Spleen (tissue), 11 donors: ENCODE measurements around the gene C2orf69. TPM values are rescaled to one million over a fixed set of nuclear protein-coding genes. Genes with fewer than 3 reads are reported as not detected.

Experiments used
- DNase-seq: peaks from one replicate; pipeline ENCODE4 v3.0.0-alpha.2; 2020
- H3K27ac ChIP-seq, 8 donors: fragments of 200-600 bp; sonication (generic) in 7 of 8; 1 replicate in 4 of 8; 2 replicates in 4 of 8; pipeline versions ENCODE4 v1.5.0 to v1.8.0; 2016 to 2021; ENCODE audit warnings: inconsistent platforms in 4 of 8, mild to moderate bottlenecking in 4 of 8, moderate library complexity in 1 of 8
- H3K27me3 ChIP-seq, 7 donors: fragments of 200-600 bp; sonication (generic) in 6 of 7; replicated peaks in 1 of 7; 1 replicate in 4 of 7; 2 replicates in 3 of 7; pipeline versions ENCODE4 v1.5.0 to v1.8.0; 2016 to 2021; ENCODE audit warnings: inconsistent platforms in 3 of 7, mild to moderate bottlenecking in 1 of 7
- H3K36me3 ChIP-seq, 6 donors: fragments of 200-600 bp; sonication (generic) in 5 of 6; 1 replicate in 4 of 6; 2 replicates in 2 of 6; pipeline versions ENCODE4 v1.5.0 to v1.8.0; 2016 to 2021; ENCODE audit warnings: inconsistent platforms in 2 of 6
- H3K4me1 ChIP-seq, 6 donors: fragments of 200-600 bp; sonication (generic) in 5 of 6; 1 replicate in 3 of 6; 2 replicates in 3 of 6; pipeline versions ENCODE4 v1.5.0 to v1.8.0; 2016 to 2021; ENCODE audit warnings: inconsistent platforms in 3 of 6
- H3K4me3 ChIP-seq, 8 donors: fragments of 200-600 bp; sonication (generic) in 7 of 8; 1 replicate in 4 of 8; 2 replicates in 4 of 8; pipeline versions ENCODE4 v1.5.0 to v1.8.0; 2016 to 2021; ENCODE audit warnings: inconsistent platforms in 4 of 8, mild to moderate bottlenecking in 4 of 8, moderate library complexity in 2 of 8
- H3K9me3 ChIP-seq, 8 donors: fragments of 200-600 bp; sonication (generic) in 7 of 8; 1 replicate in 4 of 8; 2 replicates in 4 of 8; pipeline versions ENCODE4 v1.5.0 to v1.8.0; 2016 to 2021; ENCODE audit warnings: inconsistent platforms in 4 of 8
- POLR2A ChIP-seq, 3 donors: fragments of 450-650 bp; IDR thresholded peaks; one replicate each; pipeline ENCODE4 v1.5.1; 2017; ENCODE audit warnings: antibody characterized with exemption in 3 of 3, mild to moderate bottlenecking in 1 of 3
- POLR2AphosphoS5 ChIP-seq, 3 donors: sonication (generic); formaldehyde crosslinking; IDR thresholded peaks; one replicate each; pipeline ENCODE4 v1.5.1; 2017; ENCODE audit warnings: antibody characterized with exemption in 3 of 3
- WGBS, 5 donors: extraction: QIAGEN DNeasy Blood & Tissue Kit in 3 of 5; methylation state at CpG; one replicate each; pipeline versions ENCODE4 v1.1.5 to v1.1.7; 2013 to 2018; 5-methylcytosine and 5-hydroxymethylcytosine counted together
- intact Hi-C: fragments of 100-400 bp; cut with DNase I; formaldehyde crosslinking; loops from one replicate; pipeline ENCODE4 v1.15.0; 2023; ENCODE audit warnings: low total_unique reads
- polyA plus RNA-seq, 3 donors: library from polyadenylated mRNA; stranded (reverse); fragments of 200-250 nt; gene quantifications; one replicate each; pipeline ENCODE4 v1.2.1, GENCODE V29; 2013
- total RNA-seq, 7 donors: library from RNA; depleted of rRNA in 3 of 7; stranded (reverse); fragments of >200 nt in 3 of 7; fragmentation: NEBNext Ultra II Directional in 4 of 7; extraction: Animal tissue kit (Norgen Biotek cat#: 25700) in 4 of 7; gene quantifications; one replicate each; pipeline versions ENCODE4 v1.1.0 to v1.2.1, GENCODE V29; 2016 to 2021
- TF ChIP-seq, protein P1 (sequence below), 11 experiments: fragments of 200-600 bp in 7 of 11; fragments of 450-650 bp in 4 of 11; sonication (generic) in 4 of 11; IDR thresholded peaks in 8 of 11; conservative IDR thresholded peaks in 3 of 11; 1 replicate in 7 of 11; 2 replicates in 4 of 11; pipeline versions ENCODE4 v1.4.0 to v1.8.0; 2016 to 2021; ENCODE audit warnings: antibody characterized with exemption in 11 of 11, inconsistent platforms in 4 of 11, mild to moderate bottlenecking in 1 of 11
- donor health status: healthy with polysubstance abuse.
- donor health status: DM: no; HTN: no; CAD: no; lungs with moderate emphysema.
- donor health status: DM: no; HTN: no; CAD: no.
- donor health status: Bipolar disorder and iron deficiency.
- donor health status: healthy.
- donor health status: DM: no; HTN: no; CAD: no.
- donor health status: DM: yes; HTN: yes; CAD: no.

The C2orf69 gene
- total and polyA plus RNA-seq, 10 donors = 4.7 to 13.3 (median 10.9) TPM

DNA sequence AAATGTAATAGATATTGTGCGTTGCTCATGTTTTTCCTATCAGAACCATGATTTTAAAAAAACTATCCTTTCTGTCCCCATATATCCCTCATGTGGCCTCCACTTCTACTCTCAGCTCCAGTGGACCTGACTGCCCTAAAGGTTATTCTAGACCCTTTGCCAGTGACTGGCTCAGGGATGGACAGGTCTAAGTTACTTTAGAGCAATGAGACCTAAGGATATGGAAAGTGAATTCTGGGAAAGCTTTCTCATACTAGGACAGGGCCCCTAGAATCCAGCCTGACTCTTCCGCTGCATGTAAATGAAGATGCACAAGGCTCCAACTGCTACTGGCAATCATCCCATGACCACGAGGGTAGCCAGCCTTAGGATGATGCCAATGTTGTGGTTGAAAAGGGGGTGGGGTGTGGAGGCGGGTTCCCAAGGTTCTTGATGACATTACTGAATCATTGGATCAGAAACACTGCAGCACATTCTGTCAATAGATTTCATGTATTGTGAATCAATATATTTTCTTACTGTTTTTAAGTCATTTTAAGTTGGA, 21.3 kb downstream of the C2orf69 start:
- Histone ChIP-seq H3K4me3 (no peak overlapping the region), H3K27ac (no peak overlapping the region), H3K4me1 (peaks cover 0 to 7% (median 0%) of the 10 kb centered on the region in 6 donors), H3K9me3 (no peaks in the 10 kb centered on the region), H3K27me3 (no peaks in the 10 kb centered on the region), H3K36me3 (peaks cover 0 to 79% (median 35%) of the 10 kb centered on the region in 6 donors)
- DNase-seq = no peak
- intact Hi-C loops = no loop called here
- TF ChIP-seq POLR2AphosphoS5 (IDR thresholded peaks at IDR 0.05) = no peak
- TF ChIP-seq, protein P1, sequence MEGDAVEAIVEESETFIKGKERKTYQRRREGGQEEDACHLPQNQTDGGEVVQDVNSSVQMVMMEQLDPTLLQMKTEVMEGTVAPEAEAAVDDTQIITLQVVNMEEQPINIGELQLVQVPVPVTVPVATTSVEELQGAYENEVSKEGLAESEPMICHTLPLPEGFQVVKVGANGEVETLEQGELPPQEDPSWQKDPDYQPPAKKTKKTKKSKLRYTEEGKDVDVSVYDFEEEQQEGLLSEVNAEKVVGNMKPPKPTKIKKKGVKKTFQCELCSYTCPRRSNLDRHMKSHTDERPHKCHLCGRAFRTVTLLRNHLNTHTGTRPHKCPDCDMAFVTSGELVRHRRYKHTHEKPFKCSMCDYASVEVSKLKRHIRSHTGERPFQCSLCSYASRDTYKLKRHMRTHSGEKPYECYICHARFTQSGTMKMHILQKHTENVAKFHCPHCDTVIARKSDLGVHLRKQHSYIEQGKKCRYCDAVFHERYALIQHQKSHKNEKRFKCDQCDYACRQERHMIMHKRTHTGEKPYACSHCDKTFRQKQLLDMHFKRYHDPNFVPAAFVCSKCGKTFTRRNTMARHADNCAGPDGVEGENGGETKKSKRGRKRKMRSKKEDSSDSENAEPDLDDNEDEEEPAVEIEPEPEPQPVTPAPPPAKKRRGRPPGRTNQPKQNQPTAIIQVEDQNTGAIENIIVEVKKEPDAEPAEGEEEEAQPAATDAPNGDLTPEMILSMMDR (IDR thresholded peaks at IDR 0.05 in 8 of 11, conservative IDR thresholded peaks at IDR 0.05 in 3 of 11) = no peak
- TF ChIP-seq POLR2A (IDR thresholded peaks at IDR 0.05) = no peak
- 76 to 90% (median 80%) methylated on average over 4 of the region's 4 CpGs for WGBS, 5 donors

GRCh38 chr2:199933466-199933865, 22.4 kb downstream of the C2orf69 start:
- peaks cover 0 to 90% (median 44%) of the 10 kb centered on the region in 6 donors for H3K36me3 ChIP-seq
- H3K4me3 ChIP-seq = no peak overlapping the region
- no peaks in the 10 kb centered on the region for H3K27me3 ChIP-seq
- H3K27ac ChIP-seq = peak overlapping the region in 2 of 8 donors; percentile 4 to 20
- TF ChIP-seq POLR2A (IDR thresholded peaks at IDR 0.05) (no peak), POLR2AphosphoS5 (IDR thresholded peaks at IDR 0.05) (no peak)
- TF ChIP-seq, protein P1 (IDR thresholded peaks at IDR 0.05 in 8 of 11, conservative IDR thresholded peaks at IDR 0.05 in 3 of 11) = no peak
- 59 to 70% (median 65%) methylated on average over 3 of the region's 3 CpGs for WGBS, 5 donors
- no peak for DNase-seq
- intact Hi-C loops = no loop called here
- H3K9me3 ChIP-seq = no peaks in the 10 kb centered on the region
- H3K4me1 ChIP-seq = peaks cover 0 to 7% (median 0%) of the 10 kb centered on the region in 6 donors

DNA sequence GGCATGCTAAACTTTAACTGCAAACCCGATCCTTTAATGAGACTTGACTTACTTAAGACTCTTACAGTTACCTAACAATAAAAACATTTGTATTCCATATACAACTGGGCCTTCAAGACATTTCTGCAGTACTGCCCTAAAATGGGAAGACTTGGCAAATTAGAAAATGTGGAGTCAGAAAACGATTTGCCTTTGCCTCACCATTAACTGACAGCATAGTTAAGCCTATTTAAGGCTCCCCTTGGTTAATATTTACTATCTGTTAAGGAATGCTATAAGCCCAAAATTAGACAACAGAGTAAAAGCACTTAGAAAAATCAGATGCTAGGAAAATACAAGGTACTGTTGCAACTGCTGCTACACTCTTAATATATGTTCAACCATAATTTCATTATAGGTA, 25.5 kb downstream of the C2orf69 start:
- TF ChIP-seq, protein P1 (IDR thresholded peaks at IDR 0.05 in 8 of 11, conservative IDR thresholded peaks at IDR 0.05 in 3 of 11) = no peak
- no peak for TF ChIP-seq POLR2A (IDR thresholded peaks at IDR 0.05)
- no peak for TF ChIP-seq POLR2AphosphoS5 (IDR thresholded peaks at IDR 0.05)
- H3K36me3 ChIP-seq = peaks cover 0 to 94% (median 42%) of the 10 kb centered on the region in 6 donors
- no peaks in the 10 kb centered on the region for H3K27me3 ChIP-seq
- DNase-seq = no peak
- H3K27ac ChIP-seq = no peak overlapping the region
- 84 to 92% (median 90%) methylated on average over 2 of the region's 2 CpGs for WGBS, 5 donors
- H3K4me3 ChIP-seq = no peak overlapping the region
- H3K4me1 ChIP-seq = peaks cover 0 to 7% (median 0%) of the 10 kb centered on the region in 6 donors
- intact Hi-C loops = no loop called here
- no peaks in the 10 kb centered on the region for H3K9me3 ChIP-seq

DNA sequence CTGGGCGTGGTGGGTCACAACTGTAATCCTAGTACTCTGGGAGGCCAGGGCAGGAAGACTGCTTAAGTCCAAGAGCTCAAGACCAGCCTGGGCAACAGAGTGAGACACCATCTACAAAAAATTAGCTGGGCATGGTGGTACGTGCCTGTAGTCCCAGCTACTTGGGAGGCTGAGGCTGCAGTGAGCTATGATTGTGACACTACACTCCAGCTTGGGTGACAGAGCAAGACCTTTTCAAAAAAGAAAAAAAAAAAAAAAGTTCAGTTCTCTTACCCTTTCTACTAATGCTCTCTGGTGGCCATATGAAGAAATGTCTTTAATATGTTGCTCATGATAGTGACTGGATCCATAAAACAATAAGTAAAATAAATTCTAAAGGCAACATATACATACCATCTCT, 29.3 kb downstream of the C2orf69 start:
- intact Hi-C loops = no loop called here
- Histone ChIP-seq H3K4me1 (peaks cover 0 to 14% (median 0%) of the 10 kb centered on the region in 6 donors), H3K27ac (no peak overlapping the region), H3K36me3 (peaks cover 0 to 95% (median 34%) of the 10 kb centered on the region in 6 donors), H3K4me3 (no peak overlapping the region), H3K27me3 (no peaks in the 10 kb centered on the region), H3K9me3 (no peaks in the 10 kb centered on the region)
- TF ChIP-seq POLR2A (IDR thresholded peaks at IDR 0.05) = no peak
- TF ChIP-seq, protein P1 (IDR thresholded peaks at IDR 0.05 in 8 of 11, conservative IDR thresholded peaks at IDR 0.05 in 3 of 11) = peak in 4 of 11 experiments; percentile 10 to 25 (median 18)
- DNase-seq = no peak
- WGBS, 5 donors = 85 to 94% (median 89%) methylated on average over 2 of the region's 2 CpGs
